Neuronal stem cell (in vitro differentiated cells): ENCODE data around the gene DYNC2I2.
"Not testable (repeated sequence)": the region's sequence is repeated elsewhere in the genome, so short reads cannot be mapped to it uniquely, and the experiment has no call there.

ENCODE experiments used
- DNase-seq: peaks from one replicate; pipeline ENCODE4 v3.0.0-alpha.2; 2013; ENCODE audit warnings: low spot score
- H2AFZ ChIP-seq: one replicate; pipeline ENCODE4 v1.6.1; 2013; ENCODE audit warnings: mild to moderate bottlenecking, low read length, inconsistent platforms
- H2AK5ac ChIP-seq: 2 replicates; pipeline ENCODE4 v1.6.1; 2013; ENCODE audit warnings: low read depth, mild to moderate bottlenecking, inconsistent platforms, low read length, moderate library complexity, mixed read lengths
- H2BK120ac ChIP-seq: 2 replicates; pipeline ENCODE4 v1.6.1; 2013; ENCODE audit warnings: low read depth, mild to moderate bottlenecking, inconsistent platforms, low read length, moderate library complexity, mixed read lengths
- H2BK12ac ChIP-seq: one replicate; pipeline ENCODE4 v1.6.1; 2013; ENCODE audit warnings: low read length, inconsistent platforms
- H2BK15ac ChIP-seq: 2 replicates; pipeline ENCODE4 v1.6.1; 2013; ENCODE audit warnings: mild to moderate bottlenecking, low read length, inconsistent platforms, mixed read lengths
- H2BK5ac ChIP-seq: one replicate; pipeline ENCODE4 v1.6.1; 2013; ENCODE audit warnings: inconsistent platforms, mild to moderate bottlenecking, low read length, moderate library complexity
- H3K14ac ChIP-seq: one replicate; pipeline ENCODE4 v1.6.1; 2013; ENCODE audit warnings: low read length, inconsistent platforms
- H3K18ac ChIP-seq: 2 replicates; pipeline ENCODE4 v1.6.1; 2013; ENCODE audit warnings: low read length, inconsistent platforms
- H3K23ac ChIP-seq: 2 replicates; pipeline ENCODE4 v1.6.1; 2013; ENCODE audit warnings: low read depth, mild to moderate bottlenecking, mixed read lengths, low read length, inconsistent platforms; ENCODE audit not compliant: poor library complexity
- H3K27ac ChIP-seq: replicated peaks from 3 replicates; pipeline ENCODE4 v1.5.1; 2013; ENCODE audit warnings: low read length, inconsistent platforms
- H3K27me3 ChIP-seq, 3 experiments: 2 replicates each; pipeline ENCODE4 v1.6.1; 2013; ENCODE audit warnings: low read length in 3 of 3, mild to moderate bottlenecking in 2 of 3, inconsistent platforms in 1 of 3, low read depth in 1 of 3, mixed read lengths in 1 of 3, moderate library complexity in 1 of 3; ENCODE audit not compliant: control insufficient read depth in 3 of 3, insufficient read depth in 3 of 3
- H3K36me3 ChIP-seq, 2 donors: replicated peaks in 1 of 2; 2 replicates each; pipeline ENCODE4 v1.6.1; 2013; ENCODE audit warnings: low read length in 2 of 2; ENCODE audit not compliant: control insufficient read depth in 2 of 2, insufficient read depth in 2 of 2
- H3K4ac ChIP-seq: 2 replicates; pipeline ENCODE4 v1.6.1; 2013; ENCODE audit warnings: inconsistent platforms, mild to moderate bottlenecking, low read length, moderate library complexity
- H3K4me1 ChIP-seq, 2 donors: 1 replicate in 1 of 2; 2 replicates in 1 of 2; pipeline ENCODE4 v1.6.1; 2013; ENCODE audit warnings: low read length in 2 of 2, low read depth in 1 of 2; ENCODE audit not compliant: control insufficient read depth in 2 of 2, insufficient read depth in 1 of 2
- H3K4me2 ChIP-seq: one replicate; pipeline ENCODE4 v1.6.1; 2013; ENCODE audit warnings: mild to moderate bottlenecking, low read length, inconsistent platforms; ENCODE audit not compliant: insufficient read depth, poor library complexity, severe bottlenecking
- H3K4me3 ChIP-seq, 2 donors: 2 replicates each; pipeline ENCODE4 v1.5.1; 2013; ENCODE audit warnings: low read length in 2 of 2, mild to moderate bottlenecking in 2 of 2, inconsistent platforms in 1 of 2, moderate library complexity in 1 of 2
- H3K79me1 ChIP-seq: one replicate; pipeline ENCODE4 v1.6.1; 2013; ENCODE audit warnings: low read depth, mild to moderate bottlenecking, inconsistent platforms, low read length, moderate library complexity
- H3K9ac ChIP-seq: one replicate; pipeline ENCODE4 v1.6.1; 2013; ENCODE audit warnings: mild to moderate bottlenecking, low read depth, low read length, inconsistent platforms; ENCODE audit not compliant: poor library complexity
- H3K9me3 ChIP-seq, 2 donors: replicated peaks in 1 of 2; 2 replicates each; pipeline versions ENCODE3 to v1.6.1; 2013; ENCODE audit warnings: low read length in 2 of 2, mild to moderate bottlenecking in 2 of 2, inconsistent platforms in 1 of 2, low read depth in 1 of 2, mixed read lengths in 1 of 2, moderate library complexity in 1 of 2; ENCODE audit not compliant: control insufficient read depth in 2 of 2, insufficient read depth in 1 of 2
- H4K8ac ChIP-seq: one replicate; pipeline ENCODE4 v1.6.1; 2013; ENCODE audit warnings: low read depth, mild to moderate bottlenecking, inconsistent platforms, low read length, moderate library complexity
- H4K91ac ChIP-seq: one replicate; pipeline ENCODE4 v1.6.1; 2013; ENCODE audit warnings: low read length, low read depth, mild to moderate bottlenecking, inconsistent platforms; ENCODE audit not compliant: poor library complexity
- WGBS, 2 donors: extraction: QIAGEN DNeasy Blood & Tissue Kit; methylation state at CpG; one replicate each; pipeline ENCODE4 v1.1.7; 2013; ENCODE audit warnings: missing lambda C conversion rate in 2 of 2, mixed read lengths in 1 of 2; ENCODE audit not compliant: insufficient read length in 2 of 2, insufficient replicate concordance in 1 of 2; ENCODE audit errors: extremely low coverage in 2 of 2; 5-methylcytosine and 5-hydroxymethylcytosine counted together

The DYNC2I2 gene

GRCh38 chr9:128693738-128694137 lies 37.1 kb upstream of the DYNC2I2 start:
- not testable (repeated sequence) for H3K27me3 ChIP-seq, H3K9me3 ChIP-seq, H2BK120ac ChIP-seq, DNase-seq, H2BK15ac ChIP-seq, H3K14ac ChIP-seq, H2BK12ac ChIP-seq, H3K4me2 ChIP-seq, H4K8ac ChIP-seq, H3K4me1 ChIP-seq, H3K23ac ChIP-seq, H3K27ac ChIP-seq, H4K91ac ChIP-seq, H2BK5ac ChIP-seq, H3K79me1 ChIP-seq, H3K4me3 ChIP-seq, H3K4ac ChIP-seq, H2AFZ ChIP-seq, H3K18ac ChIP-seq, H3K9ac ChIP-seq, H2AK5ac ChIP-seq
- H3K36me3 ChIP-seq: peaks cover 17 to 70% of the 10 kb centered on the region in 2 donors
- 100% methylated on average over 1 of the region's 3 CpGs for WGBS, 2 donors

GRCh38 chr9:128690684-128691034 lies 34.0 kb upstream of the DYNC2I2 start:
- no peak overlapping the region for H2BK15ac ChIP-seq
- H2BK120ac ChIP-seq: no peak overlapping the region
- H3K23ac ChIP-seq: peak overlapping the region; percentile 6
- no peak overlapping the region for H4K8ac ChIP-seq
- H3K4ac ChIP-seq: no peak overlapping the region
- H3K9ac ChIP-seq: peak overlapping the region; percentile 94
- peak overlapping the region; percentile 64 for H3K27ac ChIP-seq
- H3K4me1 ChIP-seq: peaks cover 7 to 19% of the 10 kb centered on the region in 2 donors
- peaks cover 13 to 51% of the 10 kb centered on the region in 2 donors for H3K36me3 ChIP-seq
- peaks cover 2% of the 10 kb centered on the region for H3K79me1 ChIP-seq
- no peak overlapping the region for H2AFZ ChIP-seq
- DNase-seq: no peak
- peak overlapping the region; percentile 69 for H2BK5ac ChIP-seq
- H3K9me3 ChIP-seq: no peaks in the 10 kb centered on the region
- no peaks in the 10 kb centered on the region for H3K27me3 ChIP-seq
- H2AK5ac ChIP-seq: peak overlapping the region; percentile 98
- H4K91ac ChIP-seq: no peak overlapping the region
- no CpG with 5 or more reads among the region's 5 CpGs for WGBS, 2 donors
- H3K18ac ChIP-seq: peak overlapping the region; percentile 94
- H3K4me2 ChIP-seq: peak overlapping the region; percentile 71
- H2BK12ac ChIP-seq: no peak overlapping the region
- peak overlapping the region; percentile 89 to 99 for H3K4me3 ChIP-seq
- no peak overlapping the region for H3K14ac ChIP-seq

- peak overlapping the region; percentile 89 to 99 for H3K4me3 ChIP-seq
- H4K8ac ChIP-seq: peak overlapping the region; percentile 17
- H3K79me1 ChIP-seq: peaks cover 2% of the 10 kb centered on the region
- peak overlapping the region; percentile 71 for H3K4me2 ChIP-seq
- peak overlapping the region; percentile 69 for H2BK5ac ChIP-seq
- peak; percentile 41 for DNase-seq
- peak overlapping the region; percentile 91 for H3K27ac ChIP-seq
- H3K9me3 ChIP-seq: no peaks in the 10 kb centered on the region
- H3K14ac ChIP-seq: peak overlapping the region; percentile 56
- no peak overlapping the region for H3K4ac ChIP-seq
- peaks cover 13 to 47% of the 10 kb centered on the region in 2 donors for H3K36me3 ChIP-seq
- peak overlapping the region; percentile 6 for H3K23ac ChIP-seq
- peak overlapping the region; percentile 72 for H2BK120ac ChIP-seq
- H2AFZ ChIP-seq: no peak overlapping the region
- H3K4me1 ChIP-seq: peaks cover 10 to 23% of the 10 kb centered on the region in 2 donors
- peak overlapping the region; percentile 98 for H2AK5ac ChIP-seq
- peak overlapping the region; percentile 94 for H3K9ac ChIP-seq
- H3K27me3 ChIP-seq: no peaks in the 10 kb centered on the region
- H2BK12ac ChIP-seq: no peak overlapping the region
- H4K91ac ChIP-seq: no peak overlapping the region
- H2BK15ac ChIP-seq: no peak overlapping the region
- no CpG with 5 or more reads among the region's 83 CpGs for WGBS, 2 donors
- peak overlapping the region; percentile 94 for H3K18ac ChIP-seq
Observed at GRCh38 chr9:128689820-128690683, 33.4 kb upstream of the DYNC2I2 start.

GRCh38 chr9:128689293-128689774 lies 32.7 kb upstream of the DYNC2I2 start:
- peaks cover 15 to 29% of the 10 kb centered on the region in 2 donors for H3K4me1 ChIP-seq
- H3K36me3 ChIP-seq: peaks cover 11 to 43% of the 10 kb centered on the region in 2 donors
- H3K79me1 ChIP-seq: peaks cover 2% of the 10 kb centered on the region
- WGBS, 2 donors: no CpG with 5 or more reads among the region's 80 CpGs
- no peak overlapping the region for H2BK12ac ChIP-seq
- H2AK5ac ChIP-seq: peak overlapping the region; percentile 74
- no peak for DNase-seq
- H3K9me3 ChIP-seq: no peaks in the 10 kb centered on the region
- H3K4me3 ChIP-seq: peak overlapping the region; percentile 89 to 99
- no peak overlapping the region for H3K4me2 ChIP-seq
- no peak overlapping the region for H4K8ac ChIP-seq
- H3K27ac ChIP-seq: peak overlapping the region; percentile 91
- peak overlapping the region; percentile 15 for H2BK5ac ChIP-seq
- no peak overlapping the region for H2BK15ac ChIP-seq
- H3K4ac ChIP-seq: no peak overlapping the region
- peak overlapping the region; percentile 98 for H3K23ac ChIP-seq
- no peak overlapping the region for H4K91ac ChIP-seq
- H2BK120ac ChIP-seq: no peak overlapping the region
- peak overlapping the region; percentile 91 for H3K18ac ChIP-seq
- no peaks in the 10 kb centered on the region for H3K27me3 ChIP-seq
- no peak overlapping the region for H3K14ac ChIP-seq
- peak overlapping the region; percentile 62 for H2AFZ ChIP-seq
- peak overlapping the region; percentile 94 for H3K9ac ChIP-seq
